HEK293T (cell line): ENCODE measurements around the gene ZNF778.

Experiments
- CTCF ChIA-PET: fragments of 350-600 bp; formaldehyde crosslinking; extraction: SDS; loops from one replicate; lab custom pipeline; 2021; ENCODE audit warnings: antibody characterized with exemption, inconsistent platforms; lab: Yijun Ruan, JAX
- POLR2A ChIA-PET: fragments of 350-600 bp; formaldehyde crosslinking; extraction: SDS; loops from one replicate; lab custom pipeline; 2020; ENCODE audit warnings: antibody characterized with exemption, inconsistent platforms; lab: Yijun Ruan, JAX
- DNase-seq: peaks from one replicate; pipeline ENCODE4 v3.0.0; 2012; ENCODE audit warnings: mixed read lengths; ENCODE audit errors: extremely low spot score
- ARNT ChIP-seq: fragments of 450-650 bp; IDR thresholded peaks from 2 replicates; pipeline ENCODE4 v1.6.1; 2017; ENCODE audit warnings: mild to moderate bottlenecking
- BHLHE40 ChIP-seq: fragments of 450-650 bp; IDR thresholded peaks from 2 replicates; pipeline ENCODE4 v1.6.1; 2016; ENCODE audit warnings: mild to moderate bottlenecking, moderate library complexity, borderline replicate concordance
- CTBP1 ChIP-seq: fragments of 450-650 bp; IDR thresholded peaks from 2 replicates; pipeline ENCODE4 v1.6.1; 2016; ENCODE audit warnings: borderline replicate concordance
- ELF4 ChIP-seq: fragments of 450-650 bp; IDR thresholded peaks from 2 replicates; pipeline ENCODE4 v1.6.1; 2017; ENCODE audit warnings: antibody characterized with exemption
- FOXA1 ChIP-seq: fragments of 450-650 bp; IDR thresholded peaks from 2 replicates; pipeline ENCODE4 v1.6.1; 2016; ENCODE audit warnings: mild to moderate bottlenecking
- FOXK2 ChIP-seq: fragments of 450-650 bp; IDR thresholded peaks from 2 replicates; pipeline ENCODE4 v1.6.1; 2016; ENCODE audit warnings: mild to moderate bottlenecking
- FOXM1 ChIP-seq: fragments of 450-650 bp; IDR thresholded peaks from 2 replicates; pipeline ENCODE4 v1.6.1; 2017; ENCODE audit warnings: mild to moderate bottlenecking, borderline replicate concordance
- HDGF ChIP-seq: fragments of 450-650 bp; IDR thresholded peaks from 2 replicates; pipeline ENCODE4 v1.6.1; 2017; ENCODE audit warnings: antibody characterized with exemption, borderline replicate concordance
- L3MBTL2 ChIP-seq: fragments of 450-650 bp; conservative IDR thresholded peaks from 2 replicates; pipeline ENCODE4 v1.6.1; 2016; ENCODE audit warnings: mild to moderate bottlenecking
- LEF1 ChIP-seq: fragments of 450-650 bp; IDR thresholded peaks from 2 replicates; pipeline ENCODE4 v1.6.1; 2017; ENCODE audit warnings: mild to moderate bottlenecking, borderline replicate concordance
- NFRKB ChIP-seq: fragments of 450-650 bp; IDR thresholded peaks from 2 replicates; pipeline ENCODE4 v1.6.1; 2016; ENCODE audit warnings: mild to moderate bottlenecking, moderate library complexity
- SP1 ChIP-seq: fragments of 450-650 bp; IDR thresholded peaks from 2 replicates; pipeline ENCODE4 v1.6.1; 2017
- SUZ12 ChIP-seq: fragments of 450-650 bp; IDR thresholded peaks from 2 replicates; pipeline ENCODE4 v1.6.1; 2016; ENCODE audit warnings: mild to moderate bottlenecking
- TARDBP ChIP-seq: fragments of 450-650 bp; IDR thresholded peaks from 2 replicates; pipeline ENCODE4 v1.6.1; 2016
- ZNF384 ChIP-seq: fragments of 450-650 bp; IDR thresholded peaks from 2 replicates; pipeline ENCODE4 v1.6.1; 2016
- TF ChIP-seq, protein P1 (sequence below): fragments of 450-650 bp; IDR thresholded peaks from 2 replicates; pipeline ENCODE4 v1.6.1; 2016

Gene ZNF778

DNA sequence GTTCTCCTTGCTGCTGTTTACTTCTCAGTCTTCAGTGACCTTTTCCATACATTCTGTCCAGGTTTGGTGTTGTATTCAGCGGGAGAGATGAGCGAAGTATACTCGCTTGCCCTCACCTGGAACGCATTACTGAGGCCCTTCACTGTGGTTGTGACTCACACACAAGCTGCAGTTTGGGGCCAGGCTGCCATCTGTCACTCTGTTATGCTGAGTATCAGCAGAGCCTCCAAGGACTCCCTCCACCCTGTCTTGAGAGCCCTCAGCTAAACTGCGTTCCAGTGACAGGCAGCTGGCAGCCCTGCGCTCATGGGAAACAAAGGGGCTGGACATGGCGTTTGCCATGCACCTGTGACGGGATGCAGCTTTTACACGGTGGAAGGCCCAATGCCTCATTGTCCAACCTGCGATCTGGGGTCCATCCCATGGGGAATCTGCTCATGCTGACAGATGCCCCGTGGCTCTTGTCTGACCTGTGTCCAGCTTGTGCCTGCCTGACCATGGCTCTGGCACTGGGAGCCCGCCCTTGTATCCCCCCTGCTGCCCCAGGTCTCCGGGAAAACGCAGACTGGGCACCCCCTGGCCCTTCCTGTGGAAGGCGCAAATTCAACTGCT is 6.5 kb upstream of the ZNF778 start:
- CTCF ChIA-PET = no interaction called here
- POLR2A ChIA-PET = no interaction called here
- DNase-seq = no peak
- TF ChIP-seq FOXK2 (no peak), NFRKB (no peak)

DNA sequence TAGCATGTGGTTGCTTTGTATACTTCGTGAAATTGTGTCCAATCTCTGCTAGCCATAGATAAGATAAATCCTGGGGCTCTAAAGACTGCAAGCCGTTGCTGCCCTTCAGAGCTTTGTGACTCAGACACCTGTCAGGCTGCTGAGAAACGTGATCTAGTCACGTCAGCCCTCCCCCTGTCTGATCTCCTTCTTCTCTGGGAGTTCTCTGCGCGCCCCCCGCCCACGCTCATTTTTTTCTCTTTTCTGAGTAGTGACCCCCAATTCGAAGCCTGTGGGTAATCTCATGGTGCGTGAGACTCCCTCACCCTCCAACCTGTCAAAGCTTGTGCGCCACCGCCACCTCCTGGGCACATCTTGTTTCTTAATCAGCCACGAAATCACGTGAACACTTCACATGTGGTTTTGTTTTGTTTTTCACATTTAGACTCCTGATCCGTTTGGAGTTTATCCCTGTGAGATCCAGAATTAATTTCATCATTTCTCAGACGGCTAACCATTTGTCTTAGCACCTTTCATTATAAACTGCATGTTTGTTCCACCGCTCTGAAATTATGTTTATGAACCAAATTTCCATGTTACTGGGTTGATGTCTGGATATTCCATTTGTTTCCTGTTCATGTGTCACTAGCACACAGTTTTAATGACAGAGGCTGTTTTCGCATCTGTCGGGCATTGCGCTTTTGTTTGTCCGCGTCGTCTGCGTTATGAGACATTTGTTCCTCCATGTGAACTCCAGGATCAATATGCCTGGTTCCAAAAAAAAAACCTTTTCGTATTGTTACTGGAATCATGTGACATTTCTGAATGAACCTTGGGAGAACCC is 977 bp upstream of the ZNF778 start:
- ChIA-PET CTCF (interaction anchor here (0.7 to 1.0 kb wide), 2 partner anchors 403 to 482 kb away, joined by 3 to 5 read pairs; no protein-coding TSS in a partner anchor), POLR2A (interaction anchor here (0.9 to 1.7 kb wide), 3 partner anchors 10 to 123 kb away, joined by 3 to 9 read pairs (median 3); partner anchors contain the start of gene ACSF3)
- DNase-seq = peak; percentile 73
- TF ChIP-seq FOXK2 = peak; percentile 92
- TF ChIP-seq ZNF384 = no peak

DNA sequence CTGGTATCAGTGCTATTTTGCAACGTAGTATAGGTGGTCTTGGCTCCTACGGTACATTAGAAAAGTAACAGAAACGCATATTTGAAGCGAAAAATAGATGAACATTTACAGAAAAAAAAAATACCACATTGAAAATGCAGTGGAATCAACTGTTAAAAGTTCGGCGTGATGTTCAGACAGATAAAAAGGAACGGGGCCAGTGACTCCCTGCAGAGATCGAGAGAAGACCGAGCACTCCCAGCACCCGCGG is 440 bp upstream of the ZNF778 start:
- TF ChIP-seq ZNF384 (no peak), TARDBP (no peak), CTBP1 (no peak), L3MBTL2 (no peak), NFRKB (no peak), HDGF (no peak), SUZ12 (no peak), FOXK2 (no peak)
- POLR2A ChIA-PET = interaction anchor here (0.9 to 1.7 kb wide), 7 partner anchors 19 to 407 kb away, joined by 3 to 9 read pairs (median 6); partner anchors contain the start of genes ACSF3 and APRT
- CTCF ChIA-PET = no interaction called here
- no peak for DNase-seq

DNA sequence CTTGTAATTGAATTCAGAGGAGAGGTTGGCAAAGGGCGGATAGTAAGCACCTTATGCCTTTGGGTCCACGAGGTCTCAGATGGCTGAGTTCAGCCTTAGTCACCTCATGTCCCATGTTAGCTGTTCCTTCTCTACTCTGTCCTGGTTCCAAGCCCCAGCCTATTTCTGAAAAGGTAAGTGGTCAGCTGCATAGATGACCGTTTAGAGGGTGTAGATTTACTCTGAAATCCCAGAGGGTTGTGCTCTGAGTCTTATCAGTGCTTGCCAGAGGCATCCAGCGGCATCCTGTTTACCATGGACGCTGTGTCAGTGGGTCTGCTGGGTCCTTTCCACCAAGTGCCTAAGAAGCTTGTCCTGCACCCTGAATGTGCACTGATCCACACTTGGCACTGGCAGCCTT is 1.9 kb downstream of the ZNF778 start:
- TF ChIP-seq BHLHE40 = no peak
- no peak for TF ChIP-seq SUZ12
- no peak for TF ChIP-seq NFRKB
- no peak for TF ChIP-seq FOXK2
- TF ChIP-seq, protein P1, sequence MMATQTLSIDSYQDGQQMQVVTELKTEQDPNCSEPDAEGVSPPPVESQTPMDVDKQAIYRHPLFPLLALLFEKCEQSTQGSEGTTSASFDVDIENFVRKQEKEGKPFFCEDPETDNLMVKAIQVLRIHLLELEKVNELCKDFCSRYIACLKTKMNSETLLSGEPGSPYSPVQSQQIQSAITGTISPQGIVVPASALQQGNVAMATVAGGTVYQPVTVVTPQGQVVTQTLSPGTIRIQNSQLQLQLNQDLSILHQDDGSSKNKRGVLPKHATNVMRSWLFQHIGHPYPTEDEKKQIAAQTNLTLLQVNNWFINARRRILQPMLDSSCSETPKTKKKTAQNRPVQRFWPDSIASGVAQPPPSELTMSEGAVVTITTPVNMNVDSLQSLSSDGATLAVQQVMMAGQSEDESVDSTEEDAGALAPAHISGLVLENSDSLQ = no peak
- no peak for TF ChIP-seq ARNT
- no peak for TF ChIP-seq ELF4
- no peak for TF ChIP-seq ZNF384
- TF ChIP-seq FOXM1 = no peak
- TF ChIP-seq HDGF = no peak
- no peak for TF ChIP-seq CTBP1
- TF ChIP-seq LEF1 = no peak
- no peak for TF ChIP-seq SP1
- no peak for TF ChIP-seq L3MBTL2
- no peak for TF ChIP-seq TARDBP
- TF ChIP-seq FOXA1 = no peak
- no peak for DNase-seq
- CTCF ChIA-PET = no interaction called here
- POLR2A ChIA-PET = no interaction called here

DNA sequence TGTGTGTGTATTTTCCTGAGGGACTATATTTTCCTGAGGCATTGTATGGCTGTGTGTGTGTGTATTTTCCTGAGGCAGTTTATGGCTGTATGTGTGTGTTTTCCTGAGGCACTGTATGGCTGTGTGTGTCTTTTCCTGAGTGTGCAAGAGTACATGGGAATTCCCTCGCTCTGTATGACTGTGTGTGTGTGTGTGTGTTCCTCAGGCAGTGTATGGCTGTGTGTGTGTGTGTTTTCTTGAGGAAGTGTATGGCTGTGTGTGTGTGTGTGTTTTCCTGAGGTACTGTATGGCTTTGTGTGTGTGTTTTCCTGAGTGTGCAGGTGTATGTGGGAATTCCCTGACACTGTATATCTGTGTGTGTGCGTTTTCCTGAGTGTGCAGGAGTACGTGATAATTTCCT is 4.1 kb downstream of the ZNF778 start:
- POLR2A ChIA-PET = no interaction called here
- CTCF ChIA-PET = no interaction called here
- no peak for DNase-seq
- TF ChIP-seq BHLHE40 = no peak
- TF ChIP-seq SUZ12 = no peak
- TF ChIP-seq SP1 = no peak

DNA sequence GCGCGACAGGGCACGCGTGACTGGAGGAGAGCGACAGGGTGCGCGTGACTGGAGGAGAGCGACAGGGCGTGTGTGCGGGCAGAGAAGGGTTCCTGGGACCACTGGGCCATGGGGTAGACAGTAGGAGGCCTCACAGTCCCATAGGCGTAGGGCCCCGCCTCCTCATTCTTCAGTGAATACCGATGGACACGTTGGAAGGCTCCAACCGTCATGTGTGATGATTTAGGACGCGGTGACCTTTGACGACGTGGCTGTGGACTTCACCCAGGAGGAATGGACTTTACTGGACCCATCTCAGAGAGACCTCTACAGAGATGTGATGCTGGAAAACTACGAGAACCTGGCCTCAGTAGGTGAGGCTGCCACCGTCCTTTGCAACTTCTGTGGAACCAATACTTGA is 5.4 kb downstream of the ZNF778 start:
- POLR2A ChIA-PET = no interaction called here
- CTCF ChIA-PET = no interaction called here
- DNase-seq = no peak
- TF ChIP-seq CTBP1 (no peak), SP1 (no peak), FOXM1 (no peak), NFRKB (no peak), FOXA1 (no peak), HDGF (no peak)

DNA sequence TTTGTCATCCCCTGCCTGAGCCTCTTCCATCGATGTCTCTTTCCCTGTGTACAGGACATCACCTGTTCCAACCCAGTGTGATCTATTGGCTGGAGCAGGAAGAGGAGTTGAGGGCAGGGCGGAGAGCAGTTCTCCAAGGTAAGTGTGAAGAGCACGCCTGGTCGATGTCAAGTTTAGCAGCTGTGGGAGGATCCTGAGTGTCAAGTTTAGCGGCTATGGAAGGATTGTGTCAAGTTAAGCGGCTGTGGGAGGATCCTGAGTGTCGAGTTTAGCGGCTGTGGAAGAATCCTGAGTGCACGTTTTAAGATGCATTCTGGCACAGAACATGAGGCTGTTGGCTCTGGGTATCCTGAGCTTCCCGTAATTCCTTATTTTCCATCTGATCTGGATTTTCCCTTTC is 7.2 kb downstream of the ZNF778 start:
- DNase-seq = no peak
- POLR2A ChIA-PET = no interaction called here
- TF ChIP-seq TARDBP (no peak), LEF1 (no peak), FOXA1 (no peak), L3MBTL2 (no peak), ZNF384 (no peak), BHLHE40 (no peak), FOXK2 (no peak), NFRKB (no peak), HDGF (no peak), ELF4 (no peak), SUZ12 (no peak), CTBP1 (no peak), SP1 (no peak), ARNT (no peak)
- TF ChIP-seq, protein P1 = no peak
- CTCF ChIA-PET = no interaction called here

DNA sequence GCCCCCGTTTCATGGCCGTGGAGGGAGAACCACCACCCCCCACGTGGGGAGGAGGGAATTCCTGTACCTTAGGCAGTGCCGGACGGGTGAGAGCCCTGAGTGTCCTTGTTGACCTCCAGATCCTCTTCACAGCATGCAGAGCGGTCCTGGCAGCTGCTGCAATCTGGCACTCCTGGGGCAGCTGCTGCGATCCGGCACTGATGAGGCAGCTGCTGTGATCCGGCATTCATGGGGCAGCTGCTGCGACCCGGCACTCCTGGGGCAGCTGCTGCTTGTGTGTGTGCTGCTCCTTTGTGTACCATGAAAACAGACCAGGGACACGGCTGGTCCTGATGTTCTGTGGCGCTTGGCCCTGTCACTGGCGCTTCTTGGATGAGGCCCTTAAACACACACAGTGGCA is 12.8 kb downstream of the ZNF778 start:
- TF ChIP-seq FOXM1 (no peak), HDGF (no peak), CTBP1 (no peak), BHLHE40 (no peak)
- no peak for DNase-seq
- POLR2A ChIA-PET = no interaction called here
- CTCF ChIA-PET = no interaction called here
